ENCODE data around the gene TERB2.
"Not testable (repeated sequence)": the region's sequence is repeated elsewhere in the genome, so short reads cannot be mapped to it uniquely, and the experiment has no call there.

The TERB2 gene, protein sequence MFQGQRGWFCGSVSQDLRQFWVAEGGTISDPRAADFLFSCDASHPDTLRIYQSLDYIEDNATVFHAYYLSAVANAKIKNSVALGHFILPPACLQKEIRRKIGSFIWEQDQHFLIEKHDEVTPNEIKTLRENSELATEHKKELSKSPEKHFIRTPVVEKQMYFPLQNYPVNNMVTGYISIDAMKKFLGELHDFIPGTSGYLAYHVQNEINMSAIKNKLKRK

DNA sequence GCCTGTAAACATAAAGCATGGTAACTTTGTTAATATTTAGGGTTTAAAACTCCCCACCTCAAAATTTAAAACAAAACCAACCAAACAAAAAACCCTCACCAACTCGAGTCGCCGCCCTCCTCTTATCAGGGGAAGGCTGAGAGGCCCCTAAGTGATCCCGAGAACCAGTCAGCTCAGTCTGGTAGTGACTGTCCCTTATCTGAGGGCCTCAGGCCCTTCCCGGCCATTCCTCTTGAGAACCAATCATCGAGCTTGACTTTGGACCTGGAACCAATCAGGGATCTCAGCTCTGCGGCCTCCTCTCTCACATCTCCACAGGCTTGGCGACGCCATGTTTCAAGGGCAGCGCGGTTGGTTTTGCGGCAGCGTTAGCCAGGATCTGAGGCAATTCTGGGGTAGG is at the start of gene TERB2:
Gene TERB2 (plus strand): TSS at position 300 of the 400 bp plus-strand sequence. CDS start 32 bp downstream, at position 332.
- DNase-seq (ENCODE audit: low read depth): no peak

DNA sequence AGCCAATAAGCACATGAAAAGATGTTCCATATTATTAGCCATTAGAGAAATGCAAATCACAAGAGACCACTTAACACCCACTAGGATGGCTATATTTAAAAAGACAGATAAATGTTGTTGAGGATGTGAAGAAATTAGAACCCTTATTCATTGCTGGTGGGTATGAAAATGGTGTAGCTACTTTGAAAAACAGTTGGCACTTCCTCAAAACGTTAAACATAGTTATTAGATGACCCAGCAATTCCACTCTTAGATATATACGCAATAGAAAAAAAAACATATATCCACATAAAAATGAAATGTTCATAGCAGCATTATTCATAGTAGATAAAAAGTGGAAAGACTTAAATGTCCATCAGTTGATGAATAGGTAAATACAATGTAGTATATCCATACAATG is 47.1 kb upstream of the TERB2 start:
- no peak for DNase-seq (ENCODE audit: low read depth)

DNA sequence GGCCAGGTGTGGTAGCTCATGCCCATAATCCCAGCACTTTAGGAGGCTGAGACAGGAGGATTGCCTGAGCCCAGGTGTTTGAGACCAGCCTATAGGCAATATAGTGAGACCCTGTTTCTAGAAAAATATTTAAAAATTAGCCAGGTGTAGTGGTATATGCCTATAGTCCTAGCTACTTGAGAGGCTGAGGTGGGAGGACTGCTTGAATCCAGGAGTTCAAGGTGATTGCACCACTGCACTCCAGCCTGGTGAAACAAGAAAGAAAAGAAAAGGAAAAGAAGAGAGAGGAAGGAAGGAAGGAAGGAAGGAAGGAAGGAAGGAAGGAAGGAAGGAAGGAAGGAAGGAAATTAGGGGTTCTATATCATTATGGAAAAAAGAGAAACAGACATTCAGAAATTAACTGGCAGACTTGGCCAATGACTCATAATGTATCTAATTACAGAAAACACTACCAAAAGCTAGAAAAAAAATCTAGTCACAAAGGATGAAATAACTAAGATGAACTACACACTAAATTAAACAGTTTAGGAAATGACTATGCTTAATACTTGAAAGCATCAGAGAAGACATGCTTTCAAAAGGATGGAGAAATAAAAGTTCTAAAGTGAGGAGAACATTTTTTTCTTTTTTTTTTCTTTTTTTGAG is 45.4 kb upstream of the TERB2 start:
- DNase-seq (ENCODE audit: low read depth): no peak

DNA sequence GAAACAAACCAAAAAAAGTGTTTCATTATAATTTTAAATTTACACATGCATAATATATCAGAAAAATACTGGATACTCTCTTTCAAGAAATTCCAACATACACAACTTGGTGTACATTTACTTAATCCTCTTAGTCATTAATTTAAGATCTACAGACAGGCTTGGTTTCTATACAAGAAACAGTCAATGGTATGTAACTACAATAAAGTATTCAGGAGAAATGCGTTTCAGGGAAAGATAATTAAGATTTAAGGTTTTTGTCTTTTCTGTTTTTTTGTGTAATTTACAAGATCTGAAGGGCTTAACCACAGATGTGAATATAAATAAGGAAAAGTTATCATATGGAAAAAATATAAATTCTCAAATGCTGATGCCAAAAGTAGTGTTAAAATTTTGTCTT is 44.3 kb upstream of the TERB2 start:
- DNase-seq (ENCODE audit: low read depth): not testable (repeated sequence)

DNA sequence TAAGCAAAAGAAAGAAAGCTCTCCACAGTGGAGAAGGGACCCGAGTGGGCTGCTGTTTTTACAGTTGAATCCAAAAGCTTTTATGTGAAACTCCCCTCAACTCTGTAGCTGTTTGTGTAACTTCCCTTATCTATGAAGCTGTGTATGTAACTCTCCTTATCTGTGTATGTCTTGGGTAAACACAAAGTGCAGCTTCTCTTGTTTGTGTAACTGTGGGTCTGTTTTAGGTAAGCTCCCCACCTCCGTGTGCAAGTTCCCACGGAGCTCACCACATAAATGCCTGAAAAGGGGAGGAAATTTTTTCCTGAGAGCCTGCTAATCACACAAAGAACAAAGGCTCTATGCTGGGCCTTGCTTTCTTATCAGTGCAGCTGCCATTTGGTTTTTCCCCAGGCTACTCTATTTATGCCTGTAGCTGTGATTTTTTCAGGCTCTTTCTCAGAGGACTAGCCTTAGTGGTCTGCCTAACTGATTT is 43.5 kb upstream of the TERB2 start:
- not testable (repeated sequence) for DNase-seq (ENCODE audit: low read depth)

DNA sequence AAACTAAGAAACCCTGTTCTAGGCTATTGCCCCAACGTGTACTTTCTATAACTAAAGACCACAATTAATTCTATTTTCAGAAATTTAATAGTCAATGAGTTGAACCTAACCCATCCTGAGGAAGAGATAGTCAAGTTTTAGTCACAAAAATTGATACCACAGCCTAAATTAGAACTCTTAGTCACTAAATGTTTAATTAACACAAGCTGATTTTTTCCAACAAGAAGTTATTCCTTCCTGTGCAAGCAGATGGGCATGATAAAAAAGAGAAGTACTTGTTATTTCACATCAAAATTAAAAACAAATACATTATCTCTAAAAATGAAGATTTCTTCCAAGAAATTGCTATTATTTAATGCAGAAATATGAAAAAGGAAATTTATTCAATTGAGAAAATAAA is 38.4 kb upstream of the TERB2 start:
- no peak for DNase-seq (ENCODE audit: low read depth)

DNA sequence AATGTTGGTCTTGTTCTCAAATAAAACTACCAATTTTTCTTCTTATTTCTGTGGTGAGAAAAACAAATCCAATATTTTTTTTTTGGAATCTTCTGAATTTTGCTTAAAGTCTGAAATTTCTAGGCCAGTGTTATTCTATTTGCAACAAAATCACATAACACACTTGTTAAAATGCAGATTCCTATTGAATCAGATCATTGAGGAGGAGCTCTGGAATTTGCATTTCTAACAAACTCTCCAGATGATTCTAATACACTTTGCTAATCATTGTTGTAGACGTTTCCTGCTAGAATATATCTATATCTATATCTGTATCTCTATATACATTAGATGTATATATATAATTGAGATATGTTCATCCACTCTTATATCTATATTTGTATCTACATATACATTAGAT is 27.8 kb upstream of the TERB2 start:
- not testable (repeated sequence) for DNase-seq (ENCODE audit: low read depth)

DNA sequence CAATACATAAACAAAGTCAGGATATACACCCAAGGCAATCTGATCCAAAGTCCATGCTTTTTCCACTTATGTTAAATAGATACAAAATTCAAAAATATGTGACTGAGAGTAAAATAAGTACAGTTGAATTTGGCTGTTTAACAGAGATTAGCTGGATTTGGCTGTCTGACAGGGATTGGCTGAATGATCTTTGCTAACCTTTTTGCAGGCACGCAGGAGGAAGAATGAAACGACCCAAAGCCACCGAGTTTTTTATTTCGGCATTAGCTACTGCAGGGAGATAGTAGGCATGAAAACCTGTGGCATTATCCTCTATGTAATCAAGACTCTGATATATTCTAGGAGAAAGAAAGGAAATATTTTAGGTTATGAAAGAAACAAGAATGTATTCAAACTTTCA is 26.2 kb upstream of the TERB2 start:
- not testable (repeated sequence) for DNase-seq (ENCODE audit: low read depth)

DNA sequence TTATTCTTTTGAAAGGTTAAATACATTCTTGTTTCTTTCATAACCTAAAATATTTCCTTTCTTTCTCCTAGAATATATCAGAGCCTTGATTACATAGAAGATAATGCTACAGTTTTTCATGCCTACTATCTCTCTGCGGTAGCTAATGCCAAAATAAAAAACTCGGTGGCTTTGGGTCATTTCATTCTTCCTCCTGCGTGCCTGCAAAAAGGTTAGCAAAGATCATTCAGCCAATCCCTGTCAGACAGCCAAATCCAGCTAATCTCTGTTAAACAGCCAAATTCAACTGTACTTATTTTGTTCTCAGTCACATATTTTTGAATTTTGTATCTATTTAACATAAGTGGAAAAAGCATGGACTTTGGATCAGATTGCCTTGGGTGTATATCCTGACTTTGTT is 1.8 kb downstream of the TERB2 start:
- DNase-seq (ENCODE audit: low read depth): not testable (repeated sequence)

DNA sequence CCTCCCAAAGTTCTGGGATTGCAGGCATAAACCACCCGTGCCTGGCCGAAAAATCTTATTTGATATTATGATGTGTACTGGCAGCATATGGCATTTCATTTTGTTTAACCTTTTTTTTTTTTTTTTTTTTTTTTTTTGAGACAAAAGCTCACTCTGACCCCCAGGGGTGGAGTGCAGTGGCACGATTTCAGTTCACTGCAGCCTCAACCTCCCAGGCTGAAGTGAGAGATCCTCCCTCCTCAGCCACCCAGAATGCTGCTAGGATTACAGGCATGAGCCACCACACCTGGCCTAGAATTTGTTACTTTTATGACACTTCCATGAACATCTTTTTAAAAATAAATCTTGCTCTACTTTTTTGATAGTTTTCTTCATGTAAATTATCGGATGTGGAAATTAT is 12.0 kb downstream of the TERB2 start:
- DNase-seq (ENCODE audit: low read depth): no peak

DNA sequence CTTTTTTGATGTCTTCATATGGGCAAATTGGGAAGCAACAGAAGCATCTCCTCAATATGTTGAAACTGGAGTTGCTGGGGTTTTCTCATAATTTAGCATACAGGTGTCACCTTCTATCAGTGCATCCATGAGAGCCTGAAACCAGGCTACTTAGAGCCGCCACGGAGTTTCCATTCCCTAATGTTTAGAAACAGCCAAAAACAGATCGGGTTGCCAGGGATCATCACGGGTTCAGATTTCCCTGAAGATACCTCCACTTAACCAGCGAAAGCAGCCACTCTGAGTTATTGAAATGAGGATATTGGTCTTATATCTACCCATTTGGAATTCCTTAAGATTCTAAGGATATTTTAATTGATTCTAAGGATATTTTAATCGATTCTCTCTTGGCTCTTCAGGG is 14.5 kb downstream of the TERB2 start:
- no peak for DNase-seq (ENCODE audit: low read depth)

DNA sequence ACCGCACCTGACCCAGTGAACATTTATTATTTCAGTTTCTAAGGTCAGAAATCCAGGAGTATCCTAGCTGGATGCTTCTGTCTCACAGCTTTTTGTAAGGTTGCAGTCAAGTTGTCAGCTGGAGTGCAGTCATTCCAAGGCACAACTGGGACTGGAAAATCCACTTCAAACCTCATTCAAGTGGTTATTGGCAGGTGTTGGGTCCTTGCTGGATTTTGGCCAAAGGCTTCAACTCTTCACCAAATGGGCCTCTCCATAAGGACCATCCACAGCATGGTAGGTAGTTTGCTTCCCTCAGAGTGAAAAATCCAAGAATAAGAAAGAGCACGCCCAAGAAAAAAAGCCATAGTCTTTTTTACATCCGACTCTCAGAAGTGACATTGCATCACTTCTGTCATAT is 19.7 kb downstream of the TERB2 start:
- DNase-seq (ENCODE audit: low read depth): not testable (repeated sequence)

DNA sequence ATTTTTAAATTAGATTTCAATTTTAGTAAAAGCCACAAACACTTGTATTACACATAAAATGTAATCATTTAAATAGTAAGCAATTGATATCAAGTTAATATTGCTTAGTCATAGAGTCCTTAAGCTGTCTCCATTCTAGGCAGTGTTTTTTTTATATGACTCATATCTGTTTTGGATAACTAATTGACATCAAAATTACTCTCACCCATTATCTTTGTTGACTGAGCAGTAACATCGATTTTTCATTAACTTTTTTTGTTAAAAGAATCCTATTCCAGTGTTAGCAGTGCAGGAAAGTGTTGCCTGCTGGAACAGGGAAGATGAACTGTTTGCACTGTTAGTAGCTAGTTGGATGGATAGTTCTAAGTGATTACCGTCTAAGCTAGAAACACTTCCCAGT is 21.3 kb downstream of the TERB2 start:
- DNase-seq (ENCODE audit: low read depth): not testable (repeated sequence)

DNA sequence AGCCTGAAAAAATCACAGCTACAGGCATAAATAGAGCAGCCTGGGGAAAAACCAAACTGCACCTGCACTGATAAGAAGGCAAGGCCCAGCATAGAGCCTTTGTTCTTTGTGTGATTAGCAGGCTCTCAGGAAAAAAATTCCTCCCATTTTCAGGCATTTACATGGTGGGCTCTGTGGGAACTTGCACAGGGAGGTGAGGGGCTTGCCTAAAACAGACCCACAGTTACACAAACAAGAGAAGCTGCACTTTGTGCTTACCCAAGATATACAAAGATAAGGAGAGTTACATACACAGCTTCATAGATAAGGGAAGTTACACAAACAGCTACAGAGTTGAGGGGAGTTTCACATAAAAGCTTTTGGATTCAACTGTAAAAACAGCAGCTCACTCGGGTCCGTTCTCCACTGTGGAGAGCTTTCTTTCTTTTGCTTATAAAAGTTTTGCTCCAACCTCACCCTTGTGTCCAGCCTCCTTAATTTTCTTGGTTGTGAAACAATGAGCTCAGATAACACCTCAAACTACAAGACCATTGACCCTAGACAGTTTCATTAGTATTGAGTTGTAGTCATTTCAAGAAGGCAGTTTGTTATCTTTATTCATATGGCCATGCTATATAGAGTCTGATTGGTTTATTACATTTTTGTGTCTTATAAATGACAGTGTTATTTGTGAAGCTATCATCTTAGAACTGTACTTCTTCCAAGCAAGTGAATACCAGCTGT is 23.3 kb downstream of the TERB2 start:
- DNase-seq (ENCODE audit: low read depth): not testable (repeated sequence)

DNA sequence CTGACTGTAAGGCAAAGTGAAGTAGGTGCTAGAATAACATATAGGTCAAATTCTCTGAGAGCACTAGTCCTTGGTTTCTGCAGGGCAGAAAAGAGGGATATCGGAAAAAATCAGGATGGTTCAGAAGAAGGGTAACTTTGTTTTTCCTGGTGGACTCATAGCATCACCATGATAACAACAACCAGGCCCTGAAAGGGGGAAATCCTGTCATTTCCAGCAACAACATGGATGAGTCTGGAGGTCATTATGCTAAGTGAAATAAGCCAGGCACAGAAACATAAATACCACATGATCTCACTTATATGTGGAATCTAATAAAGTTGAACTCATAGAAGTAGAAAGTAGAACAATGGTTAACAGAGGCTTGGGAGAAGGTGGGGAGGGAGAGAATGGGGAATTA is 27.7 kb downstream of the TERB2 start:
- not testable (repeated sequence) for DNase-seq (ENCODE audit: low read depth)

DNA sequence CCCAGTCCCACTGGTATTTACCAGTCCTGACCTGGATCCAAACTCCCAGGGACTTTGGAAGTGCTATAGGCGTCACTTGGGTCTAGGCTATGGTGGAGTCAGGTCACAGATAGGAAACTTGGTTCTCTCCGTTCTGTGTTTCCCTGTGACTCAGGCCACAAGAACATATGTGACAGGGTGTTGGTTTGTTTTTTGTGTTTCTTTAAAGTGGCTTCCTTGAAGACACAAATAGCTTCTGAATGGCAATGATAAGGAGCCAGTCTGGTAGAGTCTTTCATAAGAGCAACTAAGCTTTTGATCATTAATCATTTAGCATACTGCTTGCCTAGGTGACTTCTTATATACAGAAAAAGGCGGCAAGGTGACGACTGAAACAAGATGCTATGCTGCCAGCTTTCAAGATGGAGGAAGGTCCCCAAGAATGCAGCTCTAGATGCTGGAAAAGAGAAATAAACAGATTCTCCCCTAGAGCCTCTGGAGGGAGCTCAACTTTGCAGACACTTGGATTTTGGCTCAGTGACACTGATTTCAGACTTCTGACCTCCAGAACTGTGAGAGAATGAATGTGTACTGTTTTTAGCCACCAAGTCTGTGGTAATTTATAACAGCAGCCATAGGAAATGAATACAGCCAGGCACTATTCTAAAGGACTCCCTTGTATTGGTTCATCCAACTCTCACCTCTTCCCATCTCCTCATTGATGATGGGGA is 30.0 kb downstream of the TERB2 start:
- DNase-seq (ENCODE audit: low read depth): not testable (repeated sequence)

DNA sequence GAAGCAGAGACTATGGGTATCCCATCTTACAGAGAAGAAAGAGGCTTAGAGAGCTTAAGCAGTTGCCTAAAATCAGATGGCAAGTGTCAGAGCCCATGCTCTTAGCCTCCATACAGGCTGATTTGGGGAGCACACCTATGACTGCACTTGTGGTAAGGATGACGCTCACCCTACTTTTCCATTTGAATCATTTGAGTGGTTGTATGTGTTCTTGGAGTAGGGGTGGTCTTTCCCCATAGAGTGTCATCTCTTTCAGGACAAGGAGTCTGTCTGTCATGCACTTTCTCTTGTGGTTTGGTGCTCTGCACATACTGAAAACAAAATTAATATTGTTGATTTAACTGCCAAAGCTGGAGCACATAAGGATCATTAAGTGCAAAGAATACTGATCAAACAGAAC is 31.2 kb downstream of the TERB2 start:
- not testable (repeated sequence) for DNase-seq (ENCODE audit: low read depth)

DNA sequence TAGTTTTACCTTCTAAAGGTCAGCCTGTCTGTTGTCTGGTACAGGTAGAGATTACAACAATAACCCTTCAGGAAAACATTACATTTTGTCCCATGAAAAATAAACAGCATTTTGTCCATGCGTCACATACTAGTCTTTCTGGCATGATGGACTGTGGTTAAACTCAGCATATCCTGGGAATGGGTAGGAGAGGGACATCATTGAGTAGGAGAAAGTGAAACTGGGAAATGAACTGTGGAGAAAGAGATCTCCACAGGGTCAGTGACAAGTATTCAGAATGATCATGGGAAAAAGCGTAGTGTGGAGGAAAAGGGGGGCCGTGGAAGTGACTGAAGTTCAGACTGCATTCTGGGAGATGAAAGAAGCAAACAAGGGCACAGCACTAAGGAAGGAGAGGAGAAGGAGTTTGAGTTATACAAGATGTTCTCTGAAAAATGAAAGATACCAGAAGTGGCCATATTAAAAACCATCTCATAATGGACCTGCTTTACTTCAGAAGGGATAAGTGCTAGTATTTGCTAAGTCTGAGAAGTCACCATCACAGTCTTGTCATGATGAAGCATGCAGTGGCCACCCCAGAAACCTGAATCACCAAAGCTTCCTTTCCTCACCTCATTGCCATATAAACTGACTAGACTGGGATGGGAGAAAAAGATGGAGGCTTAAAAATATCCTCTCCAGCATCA is 31.8 kb downstream of the TERB2 start:
- not testable (repeated sequence) for DNase-seq (ENCODE audit: low read depth)

DNA sequence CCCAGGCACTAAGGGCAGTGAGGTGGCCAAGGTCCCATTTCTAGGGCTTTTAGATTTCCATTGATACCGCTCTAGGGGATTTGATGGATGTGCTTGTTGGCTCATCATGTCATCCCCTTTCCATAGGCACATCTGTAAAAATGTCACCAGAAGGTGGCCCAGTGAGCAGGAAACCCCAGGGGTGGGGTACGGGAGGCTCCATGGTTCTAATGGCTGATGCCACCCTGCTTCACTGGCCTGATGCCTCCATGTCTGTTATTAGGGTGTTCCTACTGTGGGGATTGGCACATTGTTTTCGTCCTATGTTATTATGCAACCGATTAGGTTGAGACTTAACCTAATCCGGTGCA is 32.4 kb downstream of the TERB2 start:
- not testable (repeated sequence) for DNase-seq (ENCODE audit: low read depth)

DNA sequence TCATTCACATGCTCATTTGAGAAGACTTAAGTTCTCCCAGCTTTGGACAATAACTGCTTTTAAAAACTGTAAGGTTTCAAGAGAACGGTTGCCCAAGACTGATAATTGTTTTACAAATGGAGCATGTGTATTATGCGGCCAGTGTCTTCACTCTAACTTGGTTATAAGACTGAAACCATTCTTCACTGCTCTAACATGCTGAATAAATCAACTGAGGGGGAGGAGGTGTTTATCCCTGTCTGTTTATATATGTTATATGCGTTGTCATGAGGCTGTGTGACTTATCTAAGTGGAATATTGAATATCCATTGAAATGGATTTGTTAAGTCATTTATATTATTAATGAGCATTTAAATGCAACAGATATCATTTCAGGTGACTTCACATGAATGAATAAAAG is 41.1 kb downstream of the TERB2 start:
- not testable (repeated sequence) for DNase-seq (ENCODE audit: low read depth)

DNA sequence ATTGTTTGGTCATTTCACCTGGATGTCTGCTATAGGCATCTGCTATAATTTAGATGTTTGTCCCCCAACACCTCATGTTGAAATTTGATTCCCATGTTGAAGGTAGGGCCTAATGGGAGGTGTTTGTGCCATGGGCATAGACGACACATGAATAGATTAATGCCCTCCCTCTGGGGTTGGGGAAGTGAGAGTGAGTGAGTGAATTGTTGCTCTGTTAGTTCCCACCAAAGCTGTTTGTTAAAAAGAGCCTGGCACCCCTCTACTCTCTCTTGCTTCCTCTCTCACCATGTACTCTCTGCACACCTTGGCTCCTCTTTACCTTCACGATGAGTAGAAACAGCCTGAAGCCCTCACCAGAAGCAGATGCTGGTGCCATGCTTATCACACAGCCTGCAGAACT is 42.6 kb downstream of the TERB2 start:
- no peak for DNase-seq (ENCODE audit: low read depth)

DNA sequence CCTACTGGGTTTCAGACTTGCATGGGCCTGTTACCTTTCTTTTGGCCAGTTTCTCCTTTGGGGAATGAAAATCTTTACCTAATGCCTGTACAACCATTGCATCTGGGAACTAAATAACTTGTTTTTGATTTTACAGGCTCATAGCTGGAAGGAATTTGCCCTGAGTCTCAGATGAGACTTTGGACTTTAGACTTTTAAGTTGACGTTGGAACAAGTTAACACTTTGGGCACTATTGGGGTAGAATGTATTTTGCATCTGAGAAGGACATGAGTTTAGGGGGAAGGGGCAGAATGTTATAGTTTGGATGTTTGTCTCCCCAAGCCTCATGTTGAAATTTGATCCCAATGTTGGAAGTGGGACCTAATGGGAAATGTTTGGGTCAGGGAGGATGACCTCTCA is 44.7 kb downstream of the TERB2 start:
- DNase-seq (ENCODE audit: low read depth): not testable (repeated sequence)
